Epithelial cell of prostate (primary cell): ENCODE data around the gene OSBPL3.
A peak's percentile ranks its signal among the peaks of the same experiment; 100 is the strongest.

Experiments
- DNase-seq: peaks from one replicate; pipeline ENCODE4 v3.0.0-alpha.2; 2011; ENCODE audit warnings: low read depth, low spot score
- H3K27ac ChIP-seq: fragments of 450-650 bp; 2 replicates; pipeline ENCODE4 v1.5.1; 2017; ENCODE audit warnings: mild to moderate bottlenecking

Gene OSBPL3

GRCh38 chr7:24926623-24927524 lies 53.1 kb downstream of the OSBPL3 start:
- DNase-seq = peak; percentile 54

GRCh38 chr7:24924375-24924774 lies 55.6 kb downstream of the OSBPL3 start:
- H3K27ac ChIP-seq = no peak overlapping the region
- no peak for DNase-seq

More at GRCh38 chr7:24926623-24927524, 53.1 kb downstream of the OSBPL3 start:
- H3K27ac ChIP-seq = peak overlapping the region; percentile 49

GRCh38 chr7:24923172-24923865 lies 56.7 kb downstream of the OSBPL3 start:
- no peak overlapping the region for H3K27ac ChIP-seq
- DNase-seq = no peak

- DNase-seq = no peak
- peak overlapping the region; percentile 20 for H3K27ac ChIP-seq
Observed at GRCh38 chr7:24922099-24922773, 57.7 kb downstream of the OSBPL3 start.

- H3K27ac ChIP-seq = peak overlapping the region; percentile 20
- DNase-seq = no peak
Observed at GRCh38 chr7:24921362-24921679, 58.7 kb downstream of the OSBPL3 start.

GRCh38 chr7:24920451-24921361 lies 59.3 kb downstream of the OSBPL3 start:
- no peak for DNase-seq
- H3K27ac ChIP-seq = peak overlapping the region; percentile 20

- peak overlapping the region; percentile 35 for H3K27ac ChIP-seq
- DNase-seq = peak; percentile 27
Observed at GRCh38 chr7:24917510-24918239, 62.3 kb downstream of the OSBPL3 start.

- H3K27ac ChIP-seq = no peak overlapping the region
- no peak for DNase-seq
Observed at GRCh38 chr7:24916463-24917040, 63.4 kb downstream of the OSBPL3 start.

GRCh38 chr7:24914465-24914859 lies 65.5 kb downstream of the OSBPL3 start:
- H3K27ac ChIP-seq = peak overlapping the region; percentile 29
- DNase-seq = no peak

- H3K27ac ChIP-seq = peak overlapping the region; percentile 29
- DNase-seq = no peak
Observed at GRCh38 chr7:24913801-24914464, 66.0 kb downstream of the OSBPL3 start.

GRCh38 chr7:24912874-24913514 lies 67.0 kb downstream of the OSBPL3 start:
- DNase-seq = no peak
- H3K27ac ChIP-seq = no peak overlapping the region

- DNase-seq = no peak
- no peak overlapping the region for H3K27ac ChIP-seq
Observed at GRCh38 chr7:24912424-24912823, 67.6 kb downstream of the OSBPL3 start.

- H3K27ac ChIP-seq = no peak overlapping the region
- no peak for DNase-seq
Observed at GRCh38 chr7:24911213-24911603, 68.8 kb downstream of the OSBPL3 start.

GRCh38 chr7:24910551-24911212 lies 69.3 kb downstream of the OSBPL3 start:
- DNase-seq = no peak
- H3K27ac ChIP-seq = no peak overlapping the region

GRCh38 chr7:24908727-24909126 lies 71.3 kb downstream of the OSBPL3 start:
- peak overlapping the region; percentile 89 for H3K27ac ChIP-seq

GRCh38 chr7:24908166-24908565 lies 71.8 kb downstream of the OSBPL3 start:
- peak overlapping the region; percentile 89 for H3K27ac ChIP-seq
- no peak for DNase-seq

More at GRCh38 chr7:24908727-24909126, 71.3 kb downstream of the OSBPL3 start:
- no peak for DNase-seq

- peak overlapping the region; percentile 89 for H3K27ac ChIP-seq
- DNase-seq = peak; percentile 43
Observed at GRCh38 chr7:24907311-24907886, 72.6 kb downstream of the OSBPL3 start.
